Fibroblast of gingiva (primary cell): ENCODE measurements around the gene HTT-AS.
A peak's percentile ranks its signal among the peaks of the same experiment; 100 is the strongest.
"Not testable (repeated sequence)": the region's sequence is repeated elsewhere in the genome, so short reads cannot be mapped to it uniquely, and the experiment has no call there.

Source experiments
- DNase-seq: peaks from one replicate; pipeline ENCODE4 v3.0.0-alpha.2; 2011; ENCODE audit warnings: low read depth

Gene HTT-AS

GRCh38 chr4:3074078-3074845, at the start of gene HTT-AS, which contains the start of gene HTT:
TSS of gene HTT-AS (minus strand) at chr4:3074538.
TSS of gene HTT (plus strand) at chr4:3074681. CDS start at chr4:3074826, 145 bp downstream.
- DNase-seq = peak; percentile 91

GRCh38 chr4:3123181-3123671, 48.9 kb upstream of the HTT-AS start:
- peak; percentile 63 for DNase-seq

- no peak for DNase-seq
These were observed 47.8 kb upstream of the HTT-AS start for GRCh38 chr4:3122081-3122563.

GRCh38 chr4:3121596-3121995, 47.3 kb upstream of the HTT-AS start:
- DNase-seq = no peak

GRCh38 chr4:3121110-3121509, 46.8 kb upstream of the HTT-AS start:
- DNase-seq = no peak

GRCh38 chr4:3119464-3119863, 45.1 kb upstream of the HTT-AS start:
- no peak for DNase-seq

GRCh38 chr4:3118312-3118711, 44.0 kb upstream of the HTT-AS start:
- no peak for DNase-seq

GRCh38 chr4:3116955-3117354, 42.6 kb upstream of the HTT-AS start:
- no peak for DNase-seq

- DNase-seq = no peak
These were observed 41.4 kb upstream of the HTT-AS start for GRCh38 chr4:3115637-3116270.

GRCh38 chr4:3114377-3114776, 40.0 kb upstream of the HTT-AS start:
- no peak for DNase-seq

GRCh38 chr4:3112609-3113469, 38.5 kb upstream of the HTT-AS start:
- no peak for DNase-seq

GRCh38 chr4:3112201-3112600, 37.9 kb upstream of the HTT-AS start:
- DNase-seq = no peak

GRCh38 chr4:3111461-3111860, 37.1 kb upstream of the HTT-AS start:
- DNase-seq = peak; percentile 37

GRCh38 chr4:3108211-3108610, 33.9 kb upstream of the HTT-AS start:
- DNase-seq = peak; percentile 21

GRCh38 chr4:3107691-3108121, 33.4 kb upstream of the HTT-AS start:
- DNase-seq = peak; percentile 78

- no peak for DNase-seq
These were observed 32.9 kb upstream of the HTT-AS start for GRCh38 chr4:3107271-3107670.

GRCh38 chr4:3106339-3107186, 32.2 kb upstream of the HTT-AS start:
- DNase-seq = peak; percentile 82

GRCh38 chr4:3098346-3098745, 24.0 kb upstream of the HTT-AS start:
- peak; percentile 75 for DNase-seq

- no peak for DNase-seq
These were observed 21.9 kb upstream of the HTT-AS start for GRCh38 chr4:3096202-3096601.

GRCh38 chr4:3094701-3095100, 20.4 kb upstream of the HTT-AS start:
- not testable (repeated sequence) for DNase-seq

GRCh38 chr4:3091464-3091863, 17.1 kb upstream of the HTT-AS start:
- DNase-seq = no peak
